Lung (tissue), 12 donors: Measurements from ENCODE around the gene ZMAT5. TPM values are rescaled to one million over a fixed set of nuclear protein-coding genes. Genes with fewer than 3 reads are reported as not detected.
A peak's percentile ranks its signal among the peaks of the same experiment; 100 is the strongest.

Experiments used
- ATAC-seq: fragments of 200-7000 bp; cut with Tn5 transposase; one replicate; pipeline ENCODE4 v1.9.1; 2020; ENCODE audit warnings: moderate number of reproducible peaks; ENCODE audit not compliant: insufficient read depth, low FRiP score
- DNase-seq, 3 donors: peaks; one replicate each; pipeline ENCODE4 v3.0.0-alpha.2; 2013 to 2017
- H3K27ac ChIP-seq, 2 donors: one replicate each; pipeline ENCODE4 v1.5.1; 2013; ENCODE audit warnings: mild to moderate bottlenecking in 2 of 2, moderate library complexity in 2 of 2, control low read depth in 1 of 2, inconsistent platforms in 1 of 2, low read depth in 1 of 2, low read length in 1 of 2
- H3K27me3 ChIP-seq, 3 donors: one replicate each; pipeline ENCODE4 v1.5.1; 2013; ENCODE audit warnings: low read length in 2 of 3; ENCODE audit not compliant: control insufficient read depth in 3 of 3, insufficient read depth in 3 of 3
- H3K36me3 ChIP-seq, 4 donors: one replicate each; pipeline ENCODE4 v1.5.1; 2013; ENCODE audit warnings: low read length in 4 of 4, mild to moderate bottlenecking in 1 of 4, moderate library complexity in 1 of 4; ENCODE audit not compliant: control insufficient read depth in 4 of 4, insufficient read depth in 4 of 4
- H3K4me1 ChIP-seq, 5 donors: one replicate each; pipeline ENCODE4 v1.5.1; 2013; ENCODE audit warnings: low read length in 5 of 5, mild to moderate bottlenecking in 2 of 5, moderate library complexity in 1 of 5; ENCODE audit not compliant: control insufficient read depth in 5 of 5, insufficient read depth in 5 of 5
- H3K4me3 ChIP-seq: one replicate; pipeline ENCODE4 v1.5.1; 2013; ENCODE audit warnings: mild to moderate bottlenecking, control low read depth, moderate library complexity
- H3K9ac ChIP-seq, 2 donors: one replicate each; pipeline ENCODE4 v1.5.1; 2013; ENCODE audit warnings: low read length in 2 of 2, control low read depth in 1 of 2; ENCODE audit not compliant: insufficient read depth in 1 of 2
- H3K9me3 ChIP-seq, 4 donors: one replicate each; pipeline ENCODE4 v1.5.1; 2013; ENCODE audit warnings: low read length in 3 of 4, mild to moderate bottlenecking in 1 of 4, moderate library complexity in 1 of 4; ENCODE audit not compliant: control insufficient read depth in 4 of 4, insufficient read depth in 3 of 4
- CTCF ChIP-seq: IDR thresholded peaks from 2 replicates; pipeline ENCODE4 v1.5.1; 2012; ENCODE audit warnings: mild to moderate bottlenecking; ENCODE audit errors: control extremely low read depth, extremely low read depth
- WGBS, 2 donors: extraction: QIAGEN DNeasy Blood & Tissue Kit; methylation state at CpG; one replicate each; pipeline ENCODE4 v1.1.7; 2013; 5-methylcytosine and 5-hydroxymethylcytosine counted together
- polyA plus RNA-seq, 2 donors: library from polyadenylated mRNA; stranded (reverse); fragments of 200-250 nt; gene quantifications; one replicate each; pipeline ENCODE4 v1.2.1, GENCODE V29; 2013
- total RNA-seq, 2 donors: library from RNA; depleted of rRNA in 1 of 2; stranded (reverse); fragments of >200 nt in 1 of 2; gene quantifications; one replicate each; pipeline ENCODE4 v1.2.1, GENCODE V29; 2014 to 2021
- donor health status: control.
- donor health status: control.
- donor health status: Bipolar disorder and iron deficiency.
- donor health status: healthy.
- donor health status: DM: yes; HTN: yes; CAD: no.

Gene ZMAT5
- total and polyA plus RNA-seq, 4 donors = 11.2 to 32.5 (median 25.4) TPM

- Histone ChIP-seq H3K9me3 (no peaks in the 10 kb centered on the region), H3K27me3 (no peaks in the 10 kb centered on the region), H3K4me3 (no peak overlapping the region), H3K9ac (no peak overlapping the region), H3K36me3 (peaks cover 38 to 51% (median 42%) of the 10 kb centered on the region in 4 donors), H3K4me1 (peaks cover 0 to 4% (median 0%) of the 10 kb centered on the region in 5 donors), H3K27ac (no peak overlapping the region)
- no peak for TF ChIP-seq CTCF
- peak; percentile 67 for ATAC-seq
- WGBS, 2 donors = 68 to 82% methylated on average over 2 of the region's 2 CpGs
- no peak for DNase-seq
Measured at GRCh38 chr22:29811377-29811776, 44.6 kb upstream of the ZMAT5 start.

GRCh38 chr22:29810216-29810615, 43.4 kb upstream of the ZMAT5 start:
- no peak for TF ChIP-seq CTCF
- Histone ChIP-seq H3K4me3 (no peak overlapping the region), H3K27me3 (no peaks in the 10 kb centered on the region), H3K4me1 (peaks cover 0 to 3% (median 0%) of the 10 kb centered on the region in 5 donors), H3K36me3 (peaks cover 42 to 56% (median 48%) of the 10 kb centered on the region in 4 donors), H3K9me3 (no peaks in the 10 kb centered on the region), H3K27ac (peak overlapping the region in 1 of 2 donors; percentile 35), H3K9ac (no peak overlapping the region)
- no peak for ATAC-seq
- 79 to 85% methylated on average over 2 of the region's 2 CpGs for WGBS, 2 donors
- DNase-seq = no peak

GRCh38 chr22:29806196-29806595, 39.4 kb upstream of the ZMAT5 start:
- peaks cover 0 to 9% (median 0%) of the 10 kb centered on the region in 5 donors for H3K4me1 ChIP-seq
- no peak overlapping the region for H3K27ac ChIP-seq
- no peaks in the 10 kb centered on the region for H3K9me3 ChIP-seq
- WGBS, 2 donors = 91 to 96% methylated on average over 6 of the region's 6 CpGs
- no peak for ATAC-seq
- no peak for DNase-seq
- H3K36me3 ChIP-seq = peaks cover 25 to 55% (median 40%) of the 10 kb centered on the region in 4 donors
- no peak for TF ChIP-seq CTCF
- H3K27me3 ChIP-seq = no peaks in the 10 kb centered on the region
- H3K9ac ChIP-seq = no peak overlapping the region
- H3K4me3 ChIP-seq = no peak overlapping the region

- DNase-seq (no peak), ATAC-seq (no peak)
- H3K27me3 ChIP-seq = no peaks in the 10 kb centered on the region
- no peak overlapping the region for H3K4me3 ChIP-seq
- no peak overlapping the region for H3K9ac ChIP-seq
- peak overlapping the region in 1 of 2 donors; percentile 32 for H3K27ac ChIP-seq
- WGBS, 2 donors = 89 to 93% methylated on average over 2 of the region's 2 CpGs
- no peaks in the 10 kb centered on the region for H3K9me3 ChIP-seq
- H3K36me3 ChIP-seq = peaks cover 25 to 61% (median 42%) of the 10 kb centered on the region in 4 donors
- peaks cover 0 to 15% (median 0%) of the 10 kb centered on the region in 5 donors for H3K4me1 ChIP-seq
- no peak for TF ChIP-seq CTCF
Measured at GRCh38 chr22:29804985-29805384, 38.2 kb upstream of the ZMAT5 start.
